Pancreas (tissue), 10 donors: Measurements from ENCODE around the gene ACAT1. TPM values are rescaled to one million over a fixed set of nuclear protein-coding genes. Genes with fewer than 3 reads are reported as not detected.

Experiments
- ATAC-seq, 4 donors: fragments of 200-7000 bp; cut with Tn5 transposase; one replicate each; pipeline versions ENCODE4 v1.8.0 to v1.9.1; 2020; ENCODE audit warnings: mild to moderate bottlenecking in 4 of 4, moderate library complexity in 4 of 4
- DNase-seq, 6 donors: peaks; one replicate each; pipeline ENCODE4 v3.0.0-alpha.2; 2020
- FAIRE-seq: peaks from 2 replicates; lab custom pipeline; 2012; peaks lifted over from hg19 to GRCh38; lab: Jason Lieb, UNC
- H3K27ac ChIP-seq, 4 donors: fragments of 200-600 bp; sonication (generic); 1 replicate in 3 of 4; 2 replicates in 1 of 4; pipeline versions ENCODE4 v1.5.0 to v1.8.0; 2020
- H3K27me3 ChIP-seq, 4 donors: fragments of 200-600 bp; one replicate each; pipeline ENCODE4 v1.8.0; 2021
- H3K36me3 ChIP-seq, 3 donors: fragments of 200-600 bp; sonication (generic) in 1 of 3; one replicate each; pipeline versions ENCODE4 v1.5.0 to v1.8.0; 2020 to 2021
- H3K4me1 ChIP-seq, 3 donors: fragments of 200-600 bp; one replicate each; pipeline ENCODE4 v1.8.0; 2021
- H3K4me3 ChIP-seq, 4 donors: fragments of 200-600 bp; sonication (generic) in 2 of 4; one replicate each; pipeline versions ENCODE4 v1.5.0 to v1.8.0; 2020 to 2021
- H3K9me3 ChIP-seq, 4 donors: fragments of 200-600 bp; one replicate each; pipeline ENCODE4 v1.8.0; 2021
- WGBS, 2 donors: extraction: QIAGEN DNeasy Blood & Tissue Kit; methylation state at CpG; one replicate each; pipeline ENCODE4 v1.1.7; 2013; 5-methylcytosine and 5-hydroxymethylcytosine counted together
- intact Hi-C, 3 donors: fragments of 100-400 bp; cut with DNase I; formaldehyde crosslinking; loops; one replicate each; pipeline versions ENCODE4 v1.11.1 to v1.14.2; 2022
- polyA plus RNA-seq, 2 donors: library from polyadenylated mRNA; stranded (reverse); fragments of 200-250 nt; gene quantifications; one replicate each; pipeline ENCODE4 v1.2.3, GENCODE V29; 2013
- total RNA-seq, 6 donors: library from RNA; stranded (reverse); fragmentation: NEBNext Ultra II Directional in 4 of 6; extraction: Animal tissue kit (Norgen Biotek cat#: 25700) in 4 of 6; gene quantifications; one replicate each; pipeline versions ENCODE4 v1.2.1 to v1.2.4, GENCODE V29; 2021 to 2023
- TF ChIP-seq, protein P1 (sequence below), 4 donors: fragments of 200-600 bp; sonication (generic) in 3 of 4; IDR thresholded peaks; one replicate each; pipeline versions ENCODE4 v1.5.0 to v1.8.0; 2021; ENCODE audit warnings: antibody characterized with exemption in 4 of 4
- donor health status: healthy with polysubstance abuse.
- donor health status: DM: no; HTN: no; CAD: no; lungs with moderate emphysema.
- donor health status: DM: no; HTN: no; CAD: no.
- donor health status: control.
- donor health status: control.
- donor health status: Bipolar disorder and iron deficiency.
- donor health status: DM: yes; HTN: yes; CAD: no.
- donor health status: DM: no; HTN: no; CAD: no.
- donor health status: DM: no; HTN: no; CAD: no.
- donor health status: DM: yes; HTN: yes; CAD: no.

Gene ACAT1
- total and polyA plus RNA-seq, 8 donors, result 41.4 to 64.4 (median 53.4) TPM

DNA sequence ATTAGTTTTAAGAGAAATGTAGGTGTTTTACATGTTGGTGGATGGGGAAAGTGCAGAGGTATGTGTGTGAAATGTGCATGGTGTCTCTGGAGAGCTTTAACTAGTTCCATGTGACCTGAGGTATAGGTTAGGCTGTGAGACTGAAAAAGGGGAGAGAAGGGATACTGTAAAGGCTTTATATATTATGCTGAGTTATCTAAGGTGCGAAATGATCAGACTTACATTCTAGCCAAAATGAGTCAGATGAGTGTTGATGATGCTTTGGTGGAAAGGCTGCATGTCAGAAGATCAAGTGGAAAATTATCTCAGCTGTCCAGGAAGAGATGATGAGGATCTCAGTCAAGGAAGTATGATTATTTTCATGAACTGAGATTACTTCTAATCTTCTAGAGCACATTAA is 15.8 kb downstream of the ACAT1 start:
- no peaks in the 10 kb centered on the region for H3K9me3 ChIP-seq
- peaks cover 0 to 47% (median 8%) of the 10 kb centered on the region in 3 donors for H3K36me3 ChIP-seq
- 94% methylated on average over 1 of the region's 1 CpG for WGBS, 2 donors
- intact Hi-C loops, result no loop called here
- DNase-seq (no peak), ATAC-seq (no peak), FAIRE-seq (no peak)
- TF ChIP-seq, protein P1, sequence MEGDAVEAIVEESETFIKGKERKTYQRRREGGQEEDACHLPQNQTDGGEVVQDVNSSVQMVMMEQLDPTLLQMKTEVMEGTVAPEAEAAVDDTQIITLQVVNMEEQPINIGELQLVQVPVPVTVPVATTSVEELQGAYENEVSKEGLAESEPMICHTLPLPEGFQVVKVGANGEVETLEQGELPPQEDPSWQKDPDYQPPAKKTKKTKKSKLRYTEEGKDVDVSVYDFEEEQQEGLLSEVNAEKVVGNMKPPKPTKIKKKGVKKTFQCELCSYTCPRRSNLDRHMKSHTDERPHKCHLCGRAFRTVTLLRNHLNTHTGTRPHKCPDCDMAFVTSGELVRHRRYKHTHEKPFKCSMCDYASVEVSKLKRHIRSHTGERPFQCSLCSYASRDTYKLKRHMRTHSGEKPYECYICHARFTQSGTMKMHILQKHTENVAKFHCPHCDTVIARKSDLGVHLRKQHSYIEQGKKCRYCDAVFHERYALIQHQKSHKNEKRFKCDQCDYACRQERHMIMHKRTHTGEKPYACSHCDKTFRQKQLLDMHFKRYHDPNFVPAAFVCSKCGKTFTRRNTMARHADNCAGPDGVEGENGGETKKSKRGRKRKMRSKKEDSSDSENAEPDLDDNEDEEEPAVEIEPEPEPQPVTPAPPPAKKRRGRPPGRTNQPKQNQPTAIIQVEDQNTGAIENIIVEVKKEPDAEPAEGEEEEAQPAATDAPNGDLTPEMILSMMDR (IDR thresholded peaks at IDR 0.05), result no peak
- H3K4me3 ChIP-seq, result no peak overlapping the region
- no peak overlapping the region for H3K27ac ChIP-seq
- no peaks in the 10 kb centered on the region for H3K27me3 ChIP-seq
- peaks cover 0 to 3% (median 0%) of the 10 kb centered on the region in 3 donors for H3K4me1 ChIP-seq

DNA sequence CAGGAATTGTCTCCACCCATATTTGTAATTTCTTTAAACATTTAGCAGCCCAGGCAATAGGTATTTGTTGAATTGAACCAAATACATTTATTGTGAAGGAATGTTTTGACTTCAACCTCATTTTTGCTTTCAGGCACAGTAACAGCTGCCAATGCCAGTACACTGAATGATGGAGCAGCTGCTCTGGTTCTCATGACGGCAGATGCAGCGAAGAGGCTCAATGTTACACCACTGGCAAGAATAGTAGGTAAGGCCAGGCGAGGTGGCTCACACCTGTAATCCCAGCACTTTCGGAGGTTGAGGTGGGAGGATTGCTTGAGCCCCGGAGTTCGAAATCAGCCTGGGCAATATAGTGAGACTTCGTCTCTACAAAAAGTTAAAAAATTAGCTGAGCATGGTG is 20.9 kb downstream of the ACAT1 start:
- H3K27ac ChIP-seq, result no peak overlapping the region
- 69% methylated on average over 7 of the region's 7 CpGs for WGBS, 2 donors
- no peak for FAIRE-seq
- peak; percentile 80 to 90 (median 88) for ATAC-seq
- intact Hi-C loops, result no loop called here
- peak in 4 of 6 donors; percentile 47 to 67 (median 52) for DNase-seq
- H3K9me3 ChIP-seq, result no peaks in the 10 kb centered on the region
- TF ChIP-seq, protein P1 (IDR thresholded peaks at IDR 0.05), result no peak
- H3K4me3 ChIP-seq, result no peak overlapping the region
- H3K27me3 ChIP-seq, result no peaks in the 10 kb centered on the region
- H3K36me3 ChIP-seq, result peaks cover 0 to 64% (median 26%) of the 10 kb centered on the region in 3 donors
- peaks cover 0 to 5% (median 0%) of the 10 kb centered on the region in 3 donors for H3K4me1 ChIP-seq

DNA sequence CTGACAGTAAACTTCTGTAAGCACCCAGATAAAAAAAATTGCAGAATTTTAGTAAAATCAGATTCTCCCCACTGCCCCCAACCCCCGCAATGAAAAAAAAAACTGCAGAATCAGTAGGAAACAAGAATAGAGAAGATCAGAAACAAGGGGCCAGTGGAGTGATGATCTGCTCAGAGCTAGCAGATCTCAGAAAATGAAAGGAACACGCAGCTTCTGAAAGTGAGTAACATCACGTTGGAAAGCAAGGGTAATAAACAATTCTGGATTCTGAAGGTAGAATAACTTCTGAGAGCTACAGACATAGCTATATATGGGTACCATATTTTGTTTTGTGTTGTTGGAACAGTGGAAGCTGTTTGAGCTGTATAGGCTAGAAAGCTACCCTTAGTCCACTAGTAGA is 23.2 kb downstream of the ACAT1 start:
- H3K36me3 ChIP-seq, result peaks cover 0 to 59% (median 26%) of the 10 kb centered on the region in 3 donors
- H3K4me1 ChIP-seq, result peaks cover 0 to 10% (median 0%) of the 10 kb centered on the region in 3 donors
- no peak overlapping the region for H3K4me3 ChIP-seq
- 92 to 97% methylated on average over 3 of the region's 3 CpGs for WGBS, 2 donors
- FAIRE-seq, result no peak
- TF ChIP-seq, protein P1 (IDR thresholded peaks at IDR 0.05), result no peak
- H3K9me3 ChIP-seq, result no peaks in the 10 kb centered on the region
- no peak for DNase-seq
- no peak for ATAC-seq
- H3K27me3 ChIP-seq, result no peaks in the 10 kb centered on the region
- no peak overlapping the region for H3K27ac ChIP-seq
- intact Hi-C loops, result no loop called here

DNA sequence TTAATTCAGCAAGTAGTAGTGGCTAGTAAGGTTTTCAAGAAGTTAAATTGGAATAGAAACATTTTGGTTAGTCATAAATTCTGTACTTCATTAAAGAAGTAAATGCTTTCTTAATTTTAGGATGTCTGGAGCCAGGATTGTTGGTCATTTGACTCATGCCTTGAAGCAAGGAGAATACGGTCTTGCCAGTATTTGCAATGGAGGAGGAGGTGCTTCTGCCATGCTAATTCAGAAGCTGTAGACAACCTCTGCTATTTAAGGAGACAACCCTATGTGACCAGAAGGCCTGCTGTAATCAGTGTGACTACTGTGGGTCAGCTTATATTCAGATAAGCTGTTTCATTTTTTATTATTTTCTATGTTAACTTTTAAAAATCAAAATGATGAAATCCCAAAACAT is 25.8 kb downstream of the ACAT1 start:
- H3K4me3 ChIP-seq, result no peak overlapping the region
- peaks cover 0 to 7% (median 0%) of the 10 kb centered on the region in 3 donors for H3K4me1 ChIP-seq
- intact Hi-C loops, result no loop called here
- no peaks in the 10 kb centered on the region for H3K27me3 ChIP-seq
- DNase-seq (no peak), FAIRE-seq (no peak), ATAC-seq (no peak)
- 58 to 70% methylated on average over 1 of the region's 1 CpG for WGBS, 2 donors
- H3K36me3 ChIP-seq, result peaks cover 0 to 54% (median 29%) of the 10 kb centered on the region in 3 donors
- H3K9me3 ChIP-seq, result no peaks in the 10 kb centered on the region
- H3K27ac ChIP-seq, result no peak overlapping the region
- TF ChIP-seq, protein P1 (IDR thresholded peaks at IDR 0.05), result no peak

DNA sequence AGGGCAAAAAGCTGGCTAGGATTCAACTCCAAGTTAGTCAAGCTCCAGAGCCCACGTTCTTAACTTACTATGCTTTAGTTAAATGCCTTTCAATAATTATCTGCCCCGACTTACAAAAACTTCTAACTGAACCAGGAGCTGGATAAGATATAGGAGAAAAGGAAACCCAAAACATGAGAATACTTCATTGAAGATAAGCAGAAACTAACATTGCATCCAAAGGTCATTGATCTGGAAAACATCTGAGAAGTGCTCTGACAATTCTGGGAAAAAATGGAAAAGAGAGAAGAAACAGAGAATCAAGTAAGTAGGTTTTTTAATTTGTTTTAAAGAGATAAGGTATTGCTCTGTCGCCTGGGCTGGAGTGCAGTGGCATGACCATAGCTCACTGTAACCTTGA is 27.2 kb downstream of the ACAT1 start:
- Histone ChIP-seq H3K27ac (no peak overlapping the region), H3K4me3 (no peak overlapping the region), H3K36me3 (peaks cover 0 to 42% (median 29%) of the 10 kb centered on the region in 3 donors), H3K27me3 (no peaks in the 10 kb centered on the region), H3K9me3 (no peaks in the 10 kb centered on the region), H3K4me1 (peaks cover 0 to 5% (median 0%) of the 10 kb centered on the region in 3 donors)
- WGBS, 2 donors, result 32 to 41% methylated on average over 3 of the region's 3 CpGs
- DNase-seq (no peak), FAIRE-seq (no peak), ATAC-seq (no peak)
- TF ChIP-seq, protein P1 (IDR thresholded peaks at IDR 0.05), result no peak
- intact Hi-C loops, result no loop called here
